ENCODE measurements around the gene FBXO9. TPM values are rescaled to one million over a fixed set of nuclear protein-coding genes. Genes with fewer than 3 reads are reported as not detected.

Gene FBXO9
- total RNA-seq (2022; extraction: Qiagen RNA extraction) = 32.5 to 38.2 TPM (median 34.7 TPM) in 5 replicates

GRCh38 chr6:53065266-53066076, at the start of gene FBXO9:
TSS of gene FBXO9 (plus strand) at chr6:53065404. CDS start at chr6:53065790, 386 bp downstream.

GRCh38 chr6:53148684-53149083, 83.5 kb downstream of the FBXO9 start, which contains the start of gene GCM1:
TSS of gene GCM1 (minus strand) at chr6:53148841. CDS start at chr6:53145632, 3,209 bp downstream.

Other genes with a start within 250 kb of the FBXO9 start
- gene GSTA5, start 224.6 kb upstream of the FBXO9 start, total RNA-seq (2022; extraction: Qiagen RNA extraction) = not detected in 5 replicates
- gene GSTA3, start 155.7 kb upstream of the FBXO9 start, total RNA-seq (2022; extraction: Qiagen RNA extraction) = not detected in 5 replicates
- 8.6 to 10.1 TPM (median 8.7 TPM) in 5 replicates for gene GSTA4, start 70.1 kb upstream of the FBXO9 start, total RNA-seq (2022; extraction: Qiagen RNA extraction)
- 1.6 to 2.5 TPM (median 2.2 TPM) in 5 replicates for gene CILK1, start 3.6 kb upstream of the FBXO9 start, total RNA-seq (2022; extraction: Qiagen RNA extraction)
- 0.07 to 0.11 TPM in 2 of 5 replicates, not detected in the others for gene GCM1, start 83.4 kb downstream of the FBXO9 start, total RNA-seq (2022; extraction: Qiagen RNA extraction)